HL-60/S4 treated with phorbol 12-myristate 13-acetate at 8.2 ng/mL for 4 days and 3 days (cell line): ENCODE data around the gene FXYD6.

ENCODE experiments used
- in situ Hi-C: fragments of 300-500 bp; cut with MboI; formaldehyde crosslinking; loops from 2 replicates; pipeline ENCODE4 v1.15.0; 2022; ENCODE audit warnings: low sequenced_read_pairs

The FXYD6 gene

GRCh38 chr11:117851852-117852251, 24.6 kb downstream of the FXYD6 start:
- in situ Hi-C loops, result no loop called here

DNA sequence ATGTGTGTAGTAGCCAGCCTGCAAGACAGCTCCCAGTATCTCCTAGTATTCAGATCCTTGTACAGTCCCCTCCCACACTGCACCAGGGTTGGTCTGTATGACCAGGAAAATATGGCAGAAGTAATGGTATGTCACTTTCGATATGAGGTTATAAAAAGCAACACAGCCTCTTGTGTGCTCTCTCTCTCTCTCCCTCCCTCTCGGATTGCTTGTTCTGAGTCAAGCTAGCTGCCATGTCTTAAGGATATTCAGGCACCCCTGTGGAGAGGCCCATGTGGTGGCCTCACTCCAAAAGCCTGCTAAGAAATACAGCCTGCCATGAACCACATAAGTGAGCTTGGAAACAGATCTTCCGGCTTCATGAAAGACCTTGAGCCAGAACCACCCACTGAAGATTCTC, 25.4 kb downstream of the FXYD6 start:
- in situ Hi-C loops, result no loop called here

GRCh38 chr11:117849781-117850414, 26.6 kb downstream of the FXYD6 start:
- in situ Hi-C loops, result no loop called here

- in situ Hi-C loops, result loop anchor here (5.0 kb wide), 1 partner anchor 103 kb away; no protein-coding TSS in a partner anchor
Observed at GRCh38 chr11:117843666-117844484, 32.6 kb downstream of the FXYD6 start.

GRCh38 chr11:117842131-117842941, 34.1 kb downstream of the FXYD6 start:
- in situ Hi-C loops, result loop anchor here (5.0 kb wide), 1 partner anchor 105 kb away; no protein-coding TSS in a partner anchor

DNA sequence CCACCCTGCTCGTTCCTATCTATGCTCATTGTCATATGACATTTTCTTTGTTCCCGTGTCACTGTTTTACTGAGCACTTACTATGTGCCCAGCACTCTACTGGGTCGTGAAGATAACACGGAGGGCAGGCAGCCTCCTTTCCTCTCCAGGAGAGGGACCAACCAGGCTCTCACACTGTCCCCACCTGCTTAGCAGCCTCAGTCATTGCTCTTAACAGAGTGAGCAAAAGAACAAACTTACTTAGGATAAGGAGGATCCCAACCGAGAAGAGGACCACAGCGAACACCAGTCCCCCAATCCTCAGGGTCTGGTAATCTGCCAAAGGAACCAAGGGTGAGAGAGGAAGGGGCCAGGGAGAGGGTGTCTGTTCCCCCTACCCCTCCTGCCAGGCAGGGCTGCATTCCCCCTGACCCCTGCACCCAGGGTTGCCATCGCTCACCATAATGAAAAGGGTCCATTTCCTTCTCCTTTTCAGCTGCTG, 34.9 kb downstream of the FXYD6 start:
- in situ Hi-C loops, result loop anchor here (5.0 kb wide), 1 partner anchor 106 kb away; no protein-coding TSS in a partner anchor

DNA sequence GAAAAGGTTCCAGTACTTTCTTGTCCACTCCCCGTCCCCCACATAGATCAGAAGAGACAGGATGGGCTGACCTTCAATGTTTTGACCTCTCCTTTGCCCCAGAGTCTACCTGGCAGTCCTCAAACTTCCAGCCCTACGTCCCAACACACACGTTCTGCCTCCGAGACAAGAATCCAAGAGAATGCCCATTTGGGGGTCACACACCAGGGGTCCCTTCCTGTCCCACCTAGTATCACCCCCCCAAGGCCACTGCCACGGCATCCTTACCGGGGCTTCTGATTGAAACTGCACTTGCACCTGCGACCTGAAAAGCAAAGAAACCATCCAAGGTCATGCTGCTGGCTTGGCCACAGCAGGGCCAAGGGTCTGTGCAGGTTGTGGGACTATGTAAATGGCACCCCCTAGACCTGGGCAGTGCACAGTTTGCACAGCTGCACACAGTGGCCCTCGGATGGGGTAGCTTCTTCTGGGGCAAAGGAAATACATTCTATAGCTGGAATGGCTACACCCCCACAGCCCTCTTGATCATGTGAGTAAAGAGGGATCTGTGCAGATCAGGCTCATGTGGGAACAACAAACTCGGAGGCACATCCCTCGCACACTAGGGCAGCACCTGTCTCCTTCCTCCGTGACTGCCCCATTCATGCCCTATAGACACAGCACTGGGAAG, 35.4 kb downstream of the FXYD6 start:
- in situ Hi-C loops, result loop anchor here (5.0 kb wide), 1 partner anchor 106 kb away; no protein-coding TSS in a partner anchor

GRCh38 chr11:117839936-117840813, 36.3 kb downstream of the FXYD6 start:
- in situ Hi-C loops, result loop anchor here (5.0 kb wide), 1 partner anchor 107 kb away; no protein-coding TSS in a partner anchor

GRCh38 chr11:117839380-117839881, 37.0 kb downstream of the FXYD6 start:
- in situ Hi-C loops, result no loop called here

GRCh38 chr11:117838901-117839300, 37.6 kb downstream of the FXYD6 start:
- in situ Hi-C loops, result no loop called here

- in situ Hi-C loops, result no loop called here
Observed at GRCh38 chr11:117837791-117838190, 38.7 kb downstream of the FXYD6 start.

- in situ Hi-C loops, result no loop called here
Observed at GRCh38 chr11:117837070-117837776, 39.2 kb downstream of the FXYD6 start.

- in situ Hi-C loops, result no loop called here
Observed at GRCh38 chr11:117836077-117836960, 40.1 kb downstream of the FXYD6 start.

DNA sequence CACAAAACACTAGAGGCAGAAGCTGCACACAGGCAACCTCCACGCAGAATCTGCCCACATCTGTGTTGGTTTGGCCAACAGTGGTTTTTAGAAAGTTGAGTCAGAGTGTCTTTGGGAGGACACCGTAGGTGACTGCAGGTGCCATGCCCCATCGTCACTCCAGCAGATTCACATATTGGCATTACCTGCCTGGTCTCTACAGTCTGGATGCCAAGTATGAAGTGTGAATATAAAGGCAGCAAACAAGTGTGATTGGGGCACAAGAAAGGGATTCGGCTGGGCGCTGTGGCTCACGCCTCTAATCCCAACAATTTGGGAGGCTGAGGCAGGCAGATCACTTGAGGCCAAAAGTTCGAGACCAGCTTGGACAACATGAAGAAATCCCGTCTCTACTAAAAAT, 40.9 kb downstream of the FXYD6 start:
- in situ Hi-C loops, result no loop called here

- in situ Hi-C loops, result no loop called here
Observed at GRCh38 chr11:117834838-117835443, 41.5 kb downstream of the FXYD6 start.

DNA sequence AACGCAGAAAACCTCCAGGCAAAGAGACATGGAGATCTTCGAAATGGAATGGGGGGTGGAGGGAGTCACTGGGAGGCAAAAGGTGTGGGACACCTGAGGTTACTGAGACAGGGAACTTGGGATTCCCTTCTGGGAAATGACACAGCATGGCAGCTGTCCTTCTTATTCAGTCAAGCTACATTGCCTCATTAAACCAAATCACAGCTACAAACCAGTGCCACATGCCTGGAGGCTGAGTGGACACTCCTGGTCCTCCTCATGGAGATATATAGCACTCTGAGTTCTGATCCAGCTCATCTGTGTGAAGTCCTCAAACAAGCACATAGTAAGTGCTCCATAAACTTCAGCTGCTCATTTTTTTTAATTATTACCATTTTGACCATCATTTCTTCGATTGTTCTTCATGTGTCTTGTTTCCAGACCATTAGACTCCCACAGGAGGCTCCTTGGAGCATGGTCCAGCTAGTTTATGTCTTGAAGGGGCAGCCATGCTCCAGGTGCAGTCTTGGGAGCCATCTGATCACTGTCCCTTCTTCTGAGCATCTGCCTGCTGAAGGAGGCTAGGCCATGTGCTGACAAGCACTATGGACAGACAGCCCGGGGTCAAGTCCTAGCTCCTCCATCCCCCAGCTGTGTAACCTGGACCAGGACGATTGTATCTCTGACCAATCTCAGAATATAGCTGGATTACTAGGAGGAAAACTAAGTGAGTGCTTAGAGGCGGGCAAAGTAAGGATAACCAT, 42.2 kb downstream of the FXYD6 start:
- in situ Hi-C loops, result no loop called here
